ENCODE measurements around the gene TSEN54.

Gene TSEN54

DNA sequence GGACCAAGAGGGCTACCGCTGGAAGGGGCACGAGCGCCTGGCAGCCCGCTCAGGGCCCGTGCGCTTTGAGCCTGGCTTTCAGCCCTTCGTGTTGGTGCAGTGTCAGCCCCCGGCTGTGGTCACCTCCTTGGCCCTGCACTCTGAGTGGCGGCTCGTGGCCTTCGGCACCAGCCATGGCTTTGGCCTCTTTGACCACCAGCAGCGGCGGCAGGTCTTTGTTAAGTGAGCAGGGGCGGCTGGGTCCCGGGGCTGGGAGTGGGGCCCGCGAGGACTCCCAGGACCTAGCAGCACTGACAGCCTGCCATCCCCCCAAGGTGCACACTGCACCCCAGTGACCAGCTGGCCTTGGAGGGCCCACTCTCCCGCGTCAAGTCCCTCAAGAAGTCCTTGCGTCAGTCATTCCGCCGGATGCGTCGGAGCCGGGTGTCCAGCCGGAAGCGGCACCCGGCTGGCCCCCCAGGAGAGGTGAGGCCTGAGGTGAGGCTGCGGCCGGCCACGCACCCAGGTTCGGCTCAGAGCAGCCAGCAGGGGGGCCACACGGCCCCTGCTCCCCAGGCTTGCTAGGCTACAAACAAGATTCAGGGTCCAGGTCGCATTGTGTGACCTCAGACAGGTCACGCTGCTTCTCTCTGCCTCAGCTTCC lies 53.8 kb downstream of the TSEN54 start:
- no peak for DNase-seq

DNA sequence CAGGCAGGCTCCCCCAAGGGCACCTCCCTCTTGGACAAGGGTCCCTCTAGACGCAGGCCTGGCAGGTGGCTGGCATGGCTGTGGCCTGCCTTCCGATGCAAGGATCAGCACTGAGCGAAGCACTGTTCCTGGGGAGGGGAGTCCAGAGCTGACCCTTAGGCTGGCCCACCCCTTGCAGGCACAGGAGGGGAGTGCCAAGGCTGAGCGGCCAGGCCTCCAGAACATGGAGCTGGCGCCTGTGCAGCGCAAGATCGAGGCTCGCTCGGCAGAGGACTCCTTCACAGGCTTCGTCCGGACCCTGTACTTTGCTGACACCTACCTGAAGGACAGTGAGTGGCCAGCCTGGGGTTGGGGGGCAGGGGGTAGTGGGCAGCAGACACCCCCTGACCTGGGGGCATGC lies 54.4 kb downstream of the TSEN54 start:
- DNase-seq, result no peak

GRCh38 chr17:75571197-75571884 lies 55.0 kb downstream of the TSEN54 start:
- DNase-seq, result no peak

DNA sequence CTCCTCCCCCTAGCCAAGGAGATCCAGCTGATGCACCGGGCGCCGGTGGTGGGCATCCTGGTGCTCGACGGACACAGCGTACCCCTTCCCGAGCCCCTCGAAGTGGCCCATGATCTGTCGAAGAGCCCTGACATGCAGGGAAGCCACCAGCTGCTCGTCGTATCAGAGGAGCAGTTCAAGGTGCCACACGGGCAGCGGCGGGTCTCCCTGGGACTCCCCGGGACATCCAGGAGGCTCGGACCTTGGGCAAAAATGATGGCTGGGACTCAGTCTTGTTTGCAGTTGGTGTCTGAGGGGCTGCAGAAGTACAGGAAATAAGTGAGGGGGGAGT lies 55.5 kb downstream of the TSEN54 start:
- no peak for DNase-seq

- DNase-seq, result no peak
Observed at GRCh38 chr17:75572713-75573539, 56.6 kb downstream of the TSEN54 start.

GRCh38 chr17:75573540-75573957 lies 57.2 kb downstream of the TSEN54 start:
- no peak for DNase-seq

DNA sequence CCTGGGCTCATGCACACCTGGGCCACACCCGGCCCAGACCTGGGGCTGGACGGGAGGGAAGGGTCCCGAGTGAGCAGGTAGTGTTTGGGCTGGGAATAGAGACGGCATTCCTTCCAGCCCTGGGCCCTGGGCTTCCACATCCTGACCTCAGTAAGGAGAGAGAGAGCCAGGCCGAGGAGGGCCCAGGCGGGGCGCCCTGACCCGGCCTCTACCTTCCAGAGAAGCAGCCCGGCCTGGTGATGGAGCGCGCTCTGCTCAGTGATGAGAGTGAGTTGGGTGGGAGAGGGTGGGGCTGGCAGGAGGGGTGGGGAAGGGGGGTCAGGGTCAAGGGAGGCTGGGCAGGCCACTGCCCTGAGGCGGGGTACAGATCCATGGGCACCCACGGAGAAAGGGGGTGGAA lies 57.7 kb downstream of the TSEN54 start:
- no peak for DNase-seq
